Astrocyte (in vitro differentiated cells and primary cell): ENCODE measurements around the gene BEST1. TPM values are rescaled to one million over a fixed set of nuclear protein-coding genes. Genes with fewer than 3 reads are reported as not detected.
A peak's percentile ranks its signal among the peaks of the same experiment; 100 is the strongest.

ENCODE experiments used
- DNase-seq: peaks from one replicate; pipeline ENCODE4 v3.0.0-alpha.2; 2010; ENCODE audit warnings: low read depth
- FAIRE-seq: peaks from 2 replicates; lab custom pipeline; 2011; peaks lifted over from hg19 to GRCh38; lab: Jason Lieb, UNC
- H2AFZ ChIP-seq: 2 replicates; pipeline ENCODE4 v1.6.0; 2012; ENCODE audit warnings: low read depth, low read length, inconsistent platforms
- H3K27ac ChIP-seq: 2 replicates; pipeline ENCODE4 v1.5.1; 2011; ENCODE audit warnings: low read depth, low read length, inconsistent platforms
- H3K27me3 ChIP-seq: 2 replicates; pipeline ENCODE4 v1.6.0; 2011; ENCODE audit warnings: low read length, inconsistent platforms; ENCODE audit not compliant: insufficient read depth
- H3K36me3 ChIP-seq: 2 replicates; pipeline ENCODE4 v1.5.1; 2011; ENCODE audit warnings: low read length, inconsistent platforms; ENCODE audit not compliant: insufficient read depth
- H3K4me1 ChIP-seq: 2 replicates; pipeline ENCODE4 v1.5.1; 2011; ENCODE audit warnings: low read length, inconsistent platforms; ENCODE audit not compliant: insufficient read depth
- H3K4me2 ChIP-seq: 2 replicates; pipeline ENCODE4 v1.6.0; 2012; ENCODE audit warnings: low read length, inconsistent platforms
- H3K4me3 ChIP-seq: 2 replicates; pipeline ENCODE4 v1.5.1; 2011; ENCODE audit warnings: low read depth, mild to moderate bottlenecking, low read length, inconsistent platforms; ENCODE audit not compliant: insufficient read depth
- H3K79me2 ChIP-seq: 2 replicates; pipeline ENCODE4 v1.6.0; 2012; ENCODE audit warnings: mild to moderate bottlenecking, low read length, inconsistent platforms; ENCODE audit not compliant: insufficient read depth
- H3K9ac ChIP-seq: 2 replicates; pipeline ENCODE4 v1.6.0; 2012; ENCODE audit warnings: mild to moderate bottlenecking, low read length, inconsistent platforms
- H3K9me3 ChIP-seq: 2 replicates; pipeline ENCODE4 v1.5.1; 2012; ENCODE audit warnings: low read depth, mild to moderate bottlenecking, low read length, inconsistent platforms; ENCODE audit not compliant: insufficient read depth
- H4K20me1 ChIP-seq: 2 replicates; pipeline ENCODE4 v1.6.0; 2012; ENCODE audit warnings: low read length, inconsistent platforms; ENCODE audit not compliant: insufficient read depth
- H3K27ac Mint-ChIP-seq: one replicate; pipeline ENCODE4 v1.8.0; 2021; ENCODE audit warnings: mild to moderate bottlenecking, mixed read lengths; ENCODE audit not compliant: unreplicated experiment
- H3K27me3 Mint-ChIP-seq: one replicate; pipeline ENCODE4 v1.8.0; 2021; ENCODE audit warnings: low read depth, mixed read lengths; ENCODE audit not compliant: unreplicated experiment
- H3K36me3 Mint-ChIP-seq: one replicate; pipeline ENCODE4 v1.8.0; 2021; ENCODE audit warnings: low read depth, mixed read lengths; ENCODE audit not compliant: unreplicated experiment
- H3K4me1 Mint-ChIP-seq: one replicate; pipeline ENCODE4 v1.8.0; 2021; ENCODE audit warnings: low read depth, mixed read lengths; ENCODE audit not compliant: unreplicated experiment
- H3K4me3 Mint-ChIP-seq: one replicate; pipeline ENCODE4 v1.8.0; 2021; ENCODE audit warnings: mild to moderate bottlenecking, moderate library complexity, mixed read lengths; ENCODE audit not compliant: unreplicated experiment
- H3K9me3 Mint-ChIP-seq: one replicate; pipeline ENCODE4 v1.8.0; 2021; ENCODE audit warnings: mild to moderate bottlenecking, mixed read lengths; ENCODE audit not compliant: unreplicated experiment
- CTCF ChIP-seq: IDR thresholded peaks from 2 replicates; pipeline ENCODE4 v1.5.1; 2011; ENCODE audit warnings: low read depth, mild to moderate bottlenecking, inconsistent platforms, low read length, moderate library complexity; ENCODE audit not compliant: insufficient read depth
- EZH2 ChIP-seq: IDR thresholded peaks from 2 replicates; pipeline ENCODE4 v1.6.1; 2012; ENCODE audit warnings: mild to moderate bottlenecking, low read length, inconsistent platforms; ENCODE audit not compliant: insufficient read depth
- total RNA-seq: library from RNA; stranded (reverse); gene quantifications from 2 replicates; pipeline ENCODE4 v1.2.1, GENCODE V29; 2021

BEST1 gene
- total RNA-seq, 1 donor from 2014 or later = 0.66 TPM

- Mint-ChIP-seq H3K27me3 (peaks cover 27% of the 10 kb centered on the region), H3K27ac (no peak overlapping the region), H3K4me3 (no peak overlapping the region), H3K4me1 (peaks cover 5% of the 10 kb centered on the region), H3K36me3 (peaks cover 23% of the 10 kb centered on the region), H3K9me3 (peaks cover 4% of the 10 kb centered on the region)
- no peak overlapping the region for H2AFZ ChIP-seq
- no peak overlapping the region for H3K4me3 ChIP-seq
- TF ChIP-seq CTCF = no peak
- H3K9me3 ChIP-seq = no peaks in the 10 kb centered on the region
- DNase-seq (no peak), FAIRE-seq (no peak)
- peaks cover 25% of the 10 kb centered on the region for H4K20me1 ChIP-seq
- H3K27ac ChIP-seq = no peak overlapping the region
- H3K36me3 ChIP-seq = peaks cover under 1% of the 10 kb centered on the region
- peaks cover 5% of the 10 kb centered on the region for H3K27me3 ChIP-seq
- no peak overlapping the region for H3K9ac ChIP-seq
- H3K79me2 ChIP-seq = no peaks in the 10 kb centered on the region
- peaks cover 15% of the 10 kb centered on the region for H3K4me1 ChIP-seq
- H3K4me2 ChIP-seq = no peak overlapping the region
These were observed 8.4 kb downstream of the BEST1 start for GRCh38 chr11:61958590-61958989.

GRCh38 chr11:61959114-61959513, 9.0 kb downstream of the BEST1 start:
- no peak overlapping the region for H3K27ac ChIP-seq
- no peak overlapping the region for H3K4me3 ChIP-seq
- Mint-ChIP-seq H3K4me1 (peaks cover 9% of the 10 kb centered on the region), H3K4me3 (peak overlapping the region; percentile 34), H3K36me3 (peaks cover 23% of the 10 kb centered on the region), H3K27ac (no peak overlapping the region), H3K27me3 (peaks cover 24% of the 10 kb centered on the region), H3K9me3 (peaks cover 4% of the 10 kb centered on the region)
- no peaks in the 10 kb centered on the region for H3K9me3 ChIP-seq
- no peak overlapping the region for H3K4me2 ChIP-seq
- H3K4me1 ChIP-seq = peaks cover 15% of the 10 kb centered on the region
- peaks cover 30% of the 10 kb centered on the region for H4K20me1 ChIP-seq
- FAIRE-seq = no peak
- no peak overlapping the region for H3K9ac ChIP-seq
- no peak for DNase-seq
- TF ChIP-seq EZH2 (no peak), CTCF (no peak)
- no peaks in the 10 kb centered on the region for H3K79me2 ChIP-seq
- H3K36me3 ChIP-seq = peaks cover 6% of the 10 kb centered on the region
- peaks cover 5% of the 10 kb centered on the region for H3K27me3 ChIP-seq
- H2AFZ ChIP-seq = no peak overlapping the region

DNA sequence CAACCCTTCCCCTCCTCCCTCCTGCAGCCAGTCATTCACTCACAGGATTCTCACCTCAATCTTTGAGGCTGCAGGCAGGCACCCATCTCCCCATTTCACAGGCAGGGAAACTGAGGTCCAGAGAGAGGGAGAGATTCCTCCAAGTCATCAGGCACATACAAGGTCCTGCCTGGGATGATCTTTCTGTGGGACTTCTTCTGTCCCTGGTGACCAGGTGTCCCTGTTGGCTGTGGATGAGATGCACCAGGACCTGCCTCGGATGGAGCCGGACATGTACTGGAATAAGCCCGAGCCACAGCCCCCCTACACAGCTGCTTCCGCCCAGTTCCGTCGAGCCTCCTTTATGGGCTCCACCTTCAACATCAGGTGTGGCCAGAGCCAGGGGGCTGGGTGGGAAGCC, 9.5 kb downstream of the BEST1 start:
- H3K36me3 ChIP-seq = peaks cover 12% of the 10 kb centered on the region
- Mint-ChIP-seq H3K27ac (no peak overlapping the region), H3K36me3 (peaks cover 26% of the 10 kb centered on the region), H3K27me3 (peaks cover 19% of the 10 kb centered on the region), H3K4me3 (no peak overlapping the region), H3K9me3 (peaks cover 4% of the 10 kb centered on the region), H3K4me1 (peaks cover 10% of the 10 kb centered on the region)
- peaks cover 15% of the 10 kb centered on the region for H3K4me1 ChIP-seq
- DNase-seq = no peak
- H3K27ac ChIP-seq = no peak overlapping the region
- no peak overlapping the region for H3K4me2 ChIP-seq
- no peak overlapping the region for H3K9ac ChIP-seq
- H3K4me3 ChIP-seq = no peak overlapping the region
- H4K20me1 ChIP-seq = peaks cover 36% of the 10 kb centered on the region
- peaks cover 5% of the 10 kb centered on the region for H3K27me3 ChIP-seq
- peaks cover under 1% of the 10 kb centered on the region for H3K79me2 ChIP-seq
- H3K9me3 ChIP-seq = no peaks in the 10 kb centered on the region
- TF ChIP-seq CTCF (no peak), EZH2 (no peak)
- FAIRE-seq = no peak
- H2AFZ ChIP-seq = no peak overlapping the region
